Neural cell (in vitro differentiated cells): ENCODE data around the gene CLEC4M.

Experiments used
- CTCF ChIP-seq: fragments of 450-650 bp; IDR thresholded peaks from 2 replicates; pipeline ENCODE4 v1.5.1; 2014; ENCODE audit warnings: antibody characterized with exemption, mild to moderate bottlenecking, moderate library complexity; ENCODE audit not compliant: poor library complexity, severe bottlenecking
- EP300 ChIP-seq: fragments of 450-650 bp; conservative IDR thresholded peaks from 2 replicates; pipeline ENCODE4 v1.6.1; 2014; ENCODE audit warnings: antibody characterized with exemption, mild to moderate bottlenecking, moderate library complexity; ENCODE audit not compliant: poor library complexity, severe bottlenecking
- MXI1 ChIP-seq: fragments of 450-650 bp; conservative IDR thresholded peaks from 2 replicates; pipeline ENCODE4 v1.6.1; 2014; ENCODE audit warnings: antibody characterized with exemption, mild to moderate bottlenecking; ENCODE audit not compliant: poor library complexity, severe bottlenecking
- POLR2AphosphoS5 ChIP-seq: IDR thresholded peaks from 2 replicates; pipeline ENCODE4 v1.6.1; 2012
- RAD21 ChIP-seq: fragments of 450-650 bp; conservative IDR thresholded peaks from 2 replicates; pipeline ENCODE4 v1.6.1; 2014; ENCODE audit warnings: antibody characterized with exemption, mild to moderate bottlenecking, moderate library complexity

GRCh38 chr19:7767487-7767886 is 4.4 kb downstream of the CLEC4M start:
- TF ChIP-seq EP300 = no peak
- no peak for TF ChIP-seq RAD21
- TF ChIP-seq POLR2AphosphoS5 = no peak
- TF ChIP-seq MXI1 = no peak
- no peak for TF ChIP-seq CTCF
